B cell (primary cell): ENCODE results near the gene GNA14. TPM values are rescaled to one million over a fixed set of nuclear protein-coding genes. Genes with fewer than 3 reads are reported as not detected.
A peak's percentile ranks its signal among the peaks of the same experiment; 100 is the strongest.

Experiments
- ATAC-seq: fragments of 200-7000 bp; cut with Tn5 transposase; one replicate; pipeline ENCODE4 v1.10.0; 2021; ENCODE audit warnings: low read depth, mild to moderate bottlenecking, moderate number of reproducible peaks, moderate library complexity
- CTCF ChIA-PET: fragments of 350-600 bp; sonication (Branson Sonifier 250); formaldehyde crosslinking; loops from one replicate; lab custom pipeline; 2021; ENCODE audit warnings: antibody characterized with exemption, inconsistent platforms; lab: Charles Lee
- POLR2A ChIA-PET: fragments of 350-600 bp; sonication (Branson Sonifier 250); formaldehyde crosslinking; loops from one replicate; lab custom pipeline; 2021; ENCODE audit warnings: antibody characterized with exemption; lab: Charles Lee
- DNase-seq: peaks from one replicate; pipeline ENCODE4 v3.0.0; 2013
- H2AFZ ChIP-seq: 2 replicates; pipeline ENCODE4 v1.6.1; 2012; ENCODE audit warnings: mild to moderate bottlenecking, low read depth, low read length; ENCODE audit not compliant: insufficient read depth, poor library complexity, severe bottlenecking
- H3K27ac ChIP-seq, 2 donors: 1 replicate in 1 of 2; 2 replicates in 1 of 2; pipeline ENCODE4 v1.5.1; 2012 to 2013; ENCODE audit warnings: low read length in 2 of 2, mild to moderate bottlenecking in 2 of 2, moderate library complexity in 1 of 2
- H3K27me3 ChIP-seq, 4 experiments: fragments of 200-600 bp in 1 of 4; sonication (generic) in 1 of 4; replicated peaks in 1 of 4; 1 replicate in 2 of 4; 2 replicates in 2 of 4; pipeline versions ENCODE4 v1.6.1 to v1.7.0; 2013 to 2016; ENCODE audit warnings: low read length in 3 of 4, mild to moderate bottlenecking in 2 of 4, mixed read lengths in 1 of 4, moderate library complexity in 1 of 4; ENCODE audit not compliant: insufficient read depth in 4 of 4, control insufficient read depth in 3 of 4; ENCODE audit errors: control extremely low read depth in 1 of 4
- H3K36me3 ChIP-seq, 2 experiments: replicated peaks in 1 of 2; 1 replicate in 1 of 2; 2 replicates in 1 of 2; pipeline versions ENCODE4 v1.6.1 to v1.7.1; 2013; ENCODE audit warnings: low read length in 1 of 2; ENCODE audit not compliant: insufficient read depth in 2 of 2, control insufficient read depth in 1 of 2; ENCODE audit errors: control extremely low read depth in 1 of 2, extremely low read depth in 1 of 2
- H3K4me1 ChIP-seq, 2 donors: fragments of 200-600 bp in 1 of 2; sonication (generic) in 1 of 2; 1 replicate in 1 of 2; 2 replicates in 1 of 2; pipeline versions ENCODE4 v1.5.1 to v1.6.1; 2013 to 2017; ENCODE audit warnings: low read length in 2 of 2; ENCODE audit not compliant: control insufficient read depth in 2 of 2, insufficient read depth in 2 of 2
- H3K4me2 ChIP-seq: replicated peaks from 2 replicates; pipeline ENCODE3; 2012; ENCODE audit warnings: mild to moderate bottlenecking, low read depth, low read length; ENCODE audit not compliant: poor library complexity, severe bottlenecking
- H3K4me3 ChIP-seq, 5 experiments: fragments of 200-600 bp in 1 of 5; sonication (generic) in 1 of 5; 1 replicate in 3 of 5; 2 replicates in 2 of 5; pipeline versions ENCODE4 v1.5.1 to v1.7.0; 2011 to 2016; ENCODE audit warnings: low read length in 4 of 5, mild to moderate bottlenecking in 4 of 5, low read depth in 2 of 5, control low read depth in 1 of 5, moderate library complexity in 1 of 5; ENCODE audit not compliant: insufficient read depth in 1 of 5; ENCODE audit errors: control extremely low read depth in 1 of 5, extremely low read depth in 1 of 5
- H3K79me2 ChIP-seq: fragments of 200-600 bp; sonication (generic); one replicate; pipeline ENCODE4 v1.6.0; 2016; ENCODE audit warnings: low read length; ENCODE audit not compliant: control insufficient read depth, insufficient read depth
- H3K9ac ChIP-seq: fragments of 200-600 bp; sonication (generic); 2 replicates; pipeline ENCODE4 v1.6.1; 2017; ENCODE audit warnings: mild to moderate bottlenecking, low read length, moderate library complexity
- H3K9me3 ChIP-seq, 3 donors: one replicate each; pipeline versions ENCODE4 v1.6.1 to v1.7.1; 2013; ENCODE audit warnings: low read length in 2 of 3; ENCODE audit not compliant: control insufficient read depth in 2 of 3, insufficient read depth in 1 of 3; ENCODE audit errors: control extremely low read depth in 1 of 3
- H4K20me1 ChIP-seq: 2 replicates; pipeline ENCODE4 v1.6.0; 2012; ENCODE audit warnings: mild to moderate bottlenecking, low read length; ENCODE audit not compliant: insufficient read depth, control insufficient read depth, poor library complexity, severe bottlenecking
- H3K27ac Mint-ChIP-seq: one replicate; pipeline ENCODE4 v1.8.0; 2021; ENCODE audit warnings: mixed read lengths
- H3K27me3 Mint-ChIP-seq: one replicate; pipeline ENCODE4 v1.8.0; 2021; ENCODE audit warnings: mixed read lengths
- H3K4me1 Mint-ChIP-seq: one replicate; pipeline ENCODE4 v1.8.0; 2021; ENCODE audit warnings: mixed read lengths
- H3K4me3 Mint-ChIP-seq: one replicate; pipeline ENCODE4 v1.8.0; 2021; ENCODE audit warnings: mixed read lengths
- H3K9me3 Mint-ChIP-seq: one replicate; pipeline ENCODE4 v1.8.0; 2022; ENCODE audit warnings: mixed read lengths; ENCODE audit not compliant: insufficient read depth
- CTCF ChIP-seq: fragments of 200-600 bp; IDR thresholded peaks from one replicate; pipeline ENCODE4 v1.8.0; 2022; ENCODE audit warnings: antibody characterized with exemption, mild to moderate bottlenecking
- EZH2 ChIP-seq: IDR thresholded peaks from 2 replicates; pipeline ENCODE4 v1.6.1; 2012; ENCODE audit warnings: borderline replicate concordance, low read depth, mild to moderate bottlenecking, moderate library complexity, low read length; ENCODE audit not compliant: insufficient read depth, poor library complexity, severe bottlenecking
- WGBS: methylation state at CpG from one replicate; pipeline ENCODE4 v1.1.5; 2013; ENCODE audit warnings: missing lambda C conversion rate; ENCODE audit not compliant: insufficient coverage; 5-methylcytosine and 5-hydroxymethylcytosine counted together
- intact Hi-C: fragments of 100-400 bp; cut with micrococcal nuclease; formaldehyde crosslinking; loops from one replicate; pipeline ENCODE4 v1.10.0; 2022
- polyA plus RNA-seq: library from polyadenylated mRNA; depleted of rRNA; stranded (reverse); fragments of >200 nt; gene quantifications from 2 replicates; pipeline ENCODE4 v1.2.3, GENCODE V29; 2012
- total RNA-seq, 2 donors: library from RNA; stranded (reverse); fragments of 120-200 nt in 1 of 2; gene quantifications; 1 replicate in 1 of 2; 2 replicates in 1 of 2; pipeline versions ENCODE4 v1.2.3 to v1.2.4, GENCODE V29; 2013 to 2022

The GNA14 gene
- total and polyA plus RNA-seq, 2 donors (not counting 1 experiment from before 2014, with no cell fraction given): not detected

- H3K79me2 ChIP-seq: no peaks in the 10 kb centered on the region
- intact Hi-C loops: no loop called here
- POLR2A ChIA-PET: no interaction called here
- no peaks in the 10 kb centered on the region for H3K4me1 ChIP-seq
- no peak overlapping the region for H3K9ac ChIP-seq
- peaks cover 0 to 9% (median 0%) of the 10 kb centered on the region in 3 donors for H3K9me3 ChIP-seq
- H3K4me2 ChIP-seq: no peak overlapping the region
- Mint-ChIP-seq H3K9me3 (peaks cover 7% of the 10 kb centered on the region), H3K4me1 (no peaks in the 10 kb centered on the region), H3K27ac (no peak overlapping the region), H3K4me3 (no peak overlapping the region), H3K27me3 (peaks cover 24% of the 10 kb centered on the region)
- H4K20me1 ChIP-seq: no peaks in the 10 kb centered on the region
- no peak for DNase-seq
- H3K4me3 ChIP-seq: no peak overlapping the region
- CTCF ChIA-PET: no interaction called here
- H3K27me3 ChIP-seq: peaks cover 0 to 8% (median 4%) of the 10 kb centered on the region in 4 experiments
- TF ChIP-seq EZH2: no peak
- no peak for TF ChIP-seq CTCF
- H3K27ac ChIP-seq: no peak overlapping the region
- H3K36me3 ChIP-seq: no peaks in the 10 kb centered on the region
- no peak for ATAC-seq
- no peak overlapping the region for H2AFZ ChIP-seq
These were observed 161.7 kb downstream of the GNA14 start for GRCh38 chr9:77486463-77486862.

DNA sequence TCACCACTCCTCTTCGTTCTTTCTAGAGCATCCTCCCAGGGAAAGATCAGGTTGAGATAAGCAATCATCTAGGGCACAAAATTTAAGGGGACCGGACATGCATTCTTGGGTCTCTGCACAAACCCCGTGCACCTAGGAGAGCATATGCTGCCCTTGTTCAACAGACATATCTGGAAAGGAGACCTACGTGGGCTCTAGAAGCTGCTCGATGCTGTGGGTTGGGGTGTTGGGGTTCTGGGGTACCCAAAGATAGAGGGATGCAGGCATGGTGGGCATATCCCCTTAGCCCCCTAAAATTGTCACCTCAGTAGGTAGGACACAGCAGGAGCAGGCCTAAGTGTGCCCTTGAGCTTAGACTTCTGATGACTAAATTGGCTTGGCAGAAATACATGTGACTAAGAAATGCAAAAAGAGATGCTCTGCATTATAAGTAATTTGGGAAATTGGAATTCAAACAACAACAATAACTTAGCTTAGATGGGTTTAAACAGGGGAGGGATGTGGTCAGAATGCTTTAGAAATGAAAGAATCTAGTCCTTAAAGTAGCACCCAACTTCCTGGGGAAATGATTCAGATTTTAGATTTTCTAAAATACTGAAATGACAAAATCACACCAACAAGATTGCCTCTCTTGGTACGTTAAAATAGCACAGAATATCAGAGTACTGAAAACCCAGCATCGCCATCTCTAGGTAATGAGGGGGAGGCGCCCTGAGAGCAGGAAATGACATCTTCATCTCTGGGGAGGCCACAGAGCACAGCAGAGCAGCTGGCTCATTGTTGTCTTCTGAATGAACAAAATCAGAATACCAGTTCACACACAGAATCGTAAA, 172.3 kb downstream of the GNA14 start:
- H4K20me1 ChIP-seq: no peaks in the 10 kb centered on the region
- Mint-ChIP-seq H3K27ac (no peak overlapping the region), H3K4me3 (no peak overlapping the region), H3K4me1 (peaks cover 8% of the 10 kb centered on the region), H3K27me3 (no peaks in the 10 kb centered on the region), H3K9me3 (peaks cover 2% of the 10 kb centered on the region)
- WGBS: 69% methylated on average over 5 of the region's 9 CpGs
- no peaks in the 10 kb centered on the region for H3K36me3 ChIP-seq
- no peak overlapping the region for H3K9ac ChIP-seq
- H3K9me3 ChIP-seq: no peaks in the 10 kb centered on the region
- CTCF ChIA-PET: no interaction called here
- H2AFZ ChIP-seq: peak overlapping the region; percentile 24
- no peaks in the 10 kb centered on the region for H3K4me1 ChIP-seq
- DNase-seq: no peak
- H3K4me3 ChIP-seq: no peak overlapping the region
- TF ChIP-seq EZH2 (no peak), CTCF (no peak)
- intact Hi-C loops: no loop called here
- POLR2A ChIA-PET: no interaction called here
- no peak overlapping the region for H3K4me2 ChIP-seq
- H3K79me2 ChIP-seq: no peaks in the 10 kb centered on the region
- no peaks in the 10 kb centered on the region for H3K27me3 ChIP-seq
- H3K27ac ChIP-seq: no peak overlapping the region
- ATAC-seq: no peak
